ENCODE measurements around the gene SMPD4. TPM values are rescaled to one million over a fixed set of nuclear protein-coding genes. Genes with fewer than 3 reads are reported as not detected.
"Not testable (repeated sequence)": the region's sequence is repeated elsewhere in the genome, so short reads cannot be mapped to it uniquely, and the experiment has no call there.

The SMPD4 gene
- total RNA-seq, 1 donor: 20.3 TPM

DNA sequence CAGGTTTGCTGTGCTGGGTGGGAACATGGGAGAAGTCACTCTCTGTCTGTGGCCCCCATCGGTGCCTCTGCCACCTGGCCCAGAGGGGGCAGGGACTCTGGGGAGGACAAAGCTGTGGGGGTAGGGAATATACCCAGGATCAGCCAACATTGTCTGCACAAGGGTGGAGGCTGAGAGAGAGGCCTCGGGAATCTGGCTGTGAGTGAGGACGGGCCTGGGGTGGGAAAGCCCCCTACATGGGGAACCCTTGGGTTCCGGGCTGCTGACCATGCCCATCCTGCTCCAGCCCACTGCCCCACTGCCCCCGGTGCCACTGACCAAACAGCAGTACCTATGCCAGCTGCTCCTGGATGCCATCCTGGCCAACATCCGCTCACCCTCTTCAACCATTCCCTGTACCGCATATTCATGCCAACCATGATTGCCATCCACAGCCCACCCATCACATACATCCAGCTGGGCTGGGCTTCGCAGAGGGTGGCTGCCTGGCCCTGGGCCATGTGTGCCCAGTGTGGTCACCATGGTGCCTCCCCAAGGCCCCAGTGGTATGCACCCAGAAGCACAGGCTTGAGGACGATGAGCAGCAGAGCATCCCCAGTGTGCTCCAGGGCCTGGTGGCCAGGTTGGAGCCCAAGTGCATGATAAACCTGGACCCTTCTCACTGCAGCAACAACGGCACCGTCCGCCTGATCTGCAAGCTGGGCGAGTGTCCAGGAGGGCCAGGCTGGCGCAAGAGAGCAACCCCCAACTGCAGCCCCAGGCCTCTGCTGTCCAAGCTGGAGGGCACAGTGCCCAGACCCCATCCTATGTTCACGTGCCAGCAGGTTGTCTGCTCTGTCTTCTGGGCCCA is 45.5 kb downstream of the SMPD4 start:
- no peak overlapping the region for H3K4me3 ChIP-seq (ENCODE audit: low read depth, low read length)
- no peak for DNase-seq (ENCODE audit: low read depth)
- TF ChIP-seq, protein P1, sequence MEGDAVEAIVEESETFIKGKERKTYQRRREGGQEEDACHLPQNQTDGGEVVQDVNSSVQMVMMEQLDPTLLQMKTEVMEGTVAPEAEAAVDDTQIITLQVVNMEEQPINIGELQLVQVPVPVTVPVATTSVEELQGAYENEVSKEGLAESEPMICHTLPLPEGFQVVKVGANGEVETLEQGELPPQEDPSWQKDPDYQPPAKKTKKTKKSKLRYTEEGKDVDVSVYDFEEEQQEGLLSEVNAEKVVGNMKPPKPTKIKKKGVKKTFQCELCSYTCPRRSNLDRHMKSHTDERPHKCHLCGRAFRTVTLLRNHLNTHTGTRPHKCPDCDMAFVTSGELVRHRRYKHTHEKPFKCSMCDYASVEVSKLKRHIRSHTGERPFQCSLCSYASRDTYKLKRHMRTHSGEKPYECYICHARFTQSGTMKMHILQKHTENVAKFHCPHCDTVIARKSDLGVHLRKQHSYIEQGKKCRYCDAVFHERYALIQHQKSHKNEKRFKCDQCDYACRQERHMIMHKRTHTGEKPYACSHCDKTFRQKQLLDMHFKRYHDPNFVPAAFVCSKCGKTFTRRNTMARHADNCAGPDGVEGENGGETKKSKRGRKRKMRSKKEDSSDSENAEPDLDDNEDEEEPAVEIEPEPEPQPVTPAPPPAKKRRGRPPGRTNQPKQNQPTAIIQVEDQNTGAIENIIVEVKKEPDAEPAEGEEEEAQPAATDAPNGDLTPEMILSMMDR (IDR thresholded peaks at IDR 0.05; ENCODE audit: insufficient read depth, low read depth, low read length): no peak

- not testable (repeated sequence) for DNase-seq (ENCODE audit: low read depth)
- peak within 1 kb of the TSS; percentile 12 for H3K4me3 ChIP-seq (ENCODE audit: low read depth, low read length)
Measured at GRCh38 chr2:130129120-130129829, 52.1 kb downstream of the SMPD4 start, which contains the start of gene POTEF. Gene POTEF, minus strand, starts transcription at chr2:130129222. Its CDS starts 8,707 bp downstream, at chr2:130120515.

GRCh38 chr2:130128464-130128863 is 52.9 kb downstream of the SMPD4 start:
- not testable (repeated sequence) for DNase-seq (ENCODE audit: low read depth); H3K4me3 ChIP-seq (ENCODE audit: low read depth, low read length)

DNA sequence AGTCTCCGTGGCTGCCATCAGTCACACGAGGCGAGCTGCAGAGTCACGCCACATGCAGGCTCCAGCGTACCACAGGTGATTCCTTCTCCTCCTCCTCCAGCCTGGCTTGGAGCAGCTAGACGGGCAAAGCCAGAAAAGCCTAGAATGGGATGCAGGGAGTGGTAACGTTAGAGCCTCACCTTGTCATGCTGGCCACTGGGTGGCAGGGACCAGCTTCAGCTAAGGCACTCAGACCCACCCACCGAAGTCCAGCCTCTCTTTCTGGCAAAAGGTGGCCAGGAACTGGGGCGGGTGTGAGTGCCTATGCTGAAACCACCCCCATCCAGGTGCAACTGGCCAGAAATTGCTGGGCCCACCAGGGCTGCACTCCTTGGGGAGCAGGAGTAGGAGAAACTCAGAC is 53.7 kb downstream of the SMPD4 start:
- not testable (repeated sequence) for H3K4me3 ChIP-seq (ENCODE audit: low read depth, low read length); DNase-seq (ENCODE audit: low read depth)

DNA sequence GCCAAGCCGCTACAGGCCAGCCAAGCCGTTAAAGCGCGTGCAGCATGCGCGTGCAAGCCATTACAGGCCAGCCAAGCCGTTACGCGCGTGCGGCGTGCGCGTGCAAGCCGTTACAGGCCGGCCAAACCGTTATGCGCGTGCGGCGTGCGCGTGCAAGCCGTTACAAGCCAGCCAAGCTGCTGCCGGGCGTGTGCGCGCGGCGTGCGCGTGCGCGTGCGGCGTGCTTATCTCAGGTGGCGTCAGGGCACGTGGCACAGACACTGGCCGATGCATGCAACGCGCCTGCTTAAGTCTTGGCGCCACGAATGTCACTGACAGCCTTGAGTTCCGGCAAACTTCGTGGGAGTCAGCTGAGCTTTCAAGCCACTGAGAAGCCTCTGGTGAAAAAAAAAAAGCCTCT is 60.5 kb downstream of the SMPD4 start:
- not testable (repeated sequence) for DNase-seq (ENCODE audit: low read depth); H3K4me3 ChIP-seq (ENCODE audit: low read depth, low read length)

DNA sequence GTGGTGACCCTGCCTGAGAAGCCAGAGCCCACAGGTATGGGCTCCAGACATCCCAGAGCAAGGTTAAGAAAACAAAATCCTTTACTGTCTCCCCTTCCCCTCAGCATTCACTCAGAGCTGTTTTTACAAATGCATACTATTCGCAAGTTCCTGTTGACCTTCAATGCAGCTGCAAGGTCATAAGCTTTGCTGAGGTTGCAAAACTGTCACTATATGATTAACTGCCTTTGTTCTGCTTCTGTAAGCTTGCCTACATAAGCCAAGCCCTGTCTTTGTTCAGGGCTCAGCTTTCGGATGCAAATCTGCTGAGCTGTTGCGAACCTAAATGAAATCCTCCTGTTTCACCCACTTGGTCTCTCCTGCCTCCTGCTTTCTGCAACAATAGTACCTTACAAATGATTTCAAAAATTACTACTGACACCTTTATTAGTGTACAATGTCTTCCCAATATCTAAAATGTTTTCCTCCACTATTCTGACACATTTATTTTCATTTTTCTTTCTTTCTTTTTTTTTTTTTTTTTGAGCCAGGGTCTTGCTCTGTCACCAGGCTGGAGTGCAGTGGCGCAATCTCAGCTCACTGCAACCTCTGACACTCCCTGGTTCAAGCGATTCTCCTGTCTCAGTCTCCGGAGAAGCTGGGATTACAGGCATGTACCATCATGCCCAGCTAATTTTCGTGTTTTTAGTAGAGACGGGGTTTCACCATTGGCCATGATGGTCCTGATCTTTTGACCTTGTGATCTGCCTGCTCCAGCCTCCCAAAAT is 78.6 kb downstream of the SMPD4 start:
- not testable (repeated sequence) for DNase-seq (ENCODE audit: low read depth); H3K4me3 ChIP-seq (ENCODE audit: low read depth, low read length)

Small RNAs within 50 kb of the gene (small RNA-seq; reads per million reads assigned to genes)
- not detected for gene RNU6-1049P

Other genes starting within 250 kb of the SMPD4 start
- gene RAB6C, start 201.9 kb downstream of the SMPD4 start, total RNA-seq: under 0.01 TPM in 1 of 2 replicates, not detected in the other
- gene POTEF, start 52.4 kb downstream of the SMPD4 start, total RNA-seq: 4.8 TPM in 1 of 2 replicates, not detected in the other
- gene CCDC74B, start 36.5 kb downstream of the SMPD4 start, total RNA-seq: 4.2 and 4.3 TPM in 2 replicates
- gene MZT2B, start 660 bp upstream of the SMPD4 start, total RNA-seq: 141 and 246 TPM in 2 replicates
- gene TUBA3E, start 16.8 kb upstream of the SMPD4 start, total RNA-seq: not detected in 2 replicates
- 60.5 and 68.0 TPM in 2 replicates for gene IMP4, start 161.3 kb upstream of the SMPD4 start, total RNA-seq
- 17.7 and 18.4 TPM in 2 replicates for gene PTPN18, start 174.5 kb upstream of the SMPD4 start, total RNA-seq